ENCODE data around the gene CCR8.
"Not testable (repeated sequence)": the region's sequence is repeated elsewhere in the genome, so short reads cannot be mapped to it uniquely, and the experiment has no call there.

Gene CCR8

DNA sequence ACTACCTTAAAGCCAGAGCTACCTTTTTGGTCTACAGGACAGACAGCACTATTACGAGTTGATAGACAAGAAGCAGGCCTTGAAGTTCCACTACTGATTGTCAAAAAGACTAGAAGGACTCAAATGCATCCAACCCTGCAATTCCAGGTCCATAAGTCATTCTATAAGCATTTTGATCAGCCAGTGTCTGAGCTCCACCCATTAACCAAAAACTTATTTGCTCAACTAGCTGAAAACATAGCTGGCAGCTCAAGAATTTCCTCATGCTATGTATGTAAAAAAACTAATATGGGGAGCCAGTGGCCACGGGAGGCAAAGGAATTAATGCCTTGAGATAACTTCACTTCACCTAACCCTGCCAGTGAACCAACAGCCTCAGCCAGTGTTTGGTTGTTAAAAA lies 21.6 kb downstream of the CCR8 start:
- DNase-seq = not testable (repeated sequence)

DNA sequence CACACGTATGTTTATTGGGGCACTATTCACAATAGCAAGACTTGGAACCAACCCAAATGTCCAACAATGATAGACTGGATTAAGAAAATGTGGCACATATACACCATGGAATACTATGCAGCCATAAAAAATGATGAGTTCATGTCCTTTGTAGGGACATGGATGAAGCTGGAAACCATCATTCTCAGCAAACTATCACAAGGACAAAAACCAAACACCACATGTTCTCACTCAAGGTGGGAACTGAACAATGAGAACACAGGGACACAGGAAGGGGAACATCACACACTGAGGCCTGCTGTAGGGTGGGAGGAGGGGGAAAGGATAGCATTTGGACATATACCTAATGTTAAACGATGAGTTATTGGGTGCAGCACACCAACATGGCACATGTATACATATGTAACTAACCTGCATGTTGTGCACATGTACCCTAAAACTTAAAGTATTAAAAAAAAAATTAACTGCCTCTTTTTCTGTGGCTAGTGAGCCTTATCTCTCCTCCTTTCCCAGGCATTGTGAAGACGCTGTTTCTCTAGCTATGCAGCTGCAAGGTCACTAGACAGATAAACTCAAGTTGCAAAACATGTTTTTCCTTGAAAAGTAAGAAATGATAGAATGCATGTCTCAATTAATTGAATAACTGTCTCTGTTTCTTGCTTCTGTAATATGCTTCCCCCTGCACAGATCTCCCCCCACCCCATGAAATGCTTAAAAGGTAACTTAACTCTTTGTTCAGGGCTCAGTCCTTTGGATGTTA lies 23.8 kb downstream of the CCR8 start:
- DNase-seq = not testable (repeated sequence)

DNA sequence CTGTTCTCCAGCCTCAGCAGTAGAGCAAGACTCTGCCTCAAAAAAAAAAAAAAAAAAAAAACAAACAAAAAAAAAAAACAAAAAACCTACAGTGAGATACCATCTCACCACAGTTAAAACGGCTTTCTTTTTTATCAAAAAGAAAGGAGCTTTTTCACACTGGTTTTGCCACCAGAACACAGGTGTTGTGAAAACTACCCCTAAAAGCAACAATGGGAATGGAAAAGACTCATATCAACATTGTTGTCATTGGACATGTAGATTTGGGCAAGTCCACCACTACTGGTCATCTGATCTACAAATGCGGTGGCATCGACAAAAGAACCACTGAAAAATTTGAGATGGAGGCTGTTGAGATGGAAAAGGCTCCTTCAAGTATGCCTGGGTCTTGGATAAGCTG lies 28.8 kb downstream of the CCR8 start:
- DNase-seq = no peak

DNA sequence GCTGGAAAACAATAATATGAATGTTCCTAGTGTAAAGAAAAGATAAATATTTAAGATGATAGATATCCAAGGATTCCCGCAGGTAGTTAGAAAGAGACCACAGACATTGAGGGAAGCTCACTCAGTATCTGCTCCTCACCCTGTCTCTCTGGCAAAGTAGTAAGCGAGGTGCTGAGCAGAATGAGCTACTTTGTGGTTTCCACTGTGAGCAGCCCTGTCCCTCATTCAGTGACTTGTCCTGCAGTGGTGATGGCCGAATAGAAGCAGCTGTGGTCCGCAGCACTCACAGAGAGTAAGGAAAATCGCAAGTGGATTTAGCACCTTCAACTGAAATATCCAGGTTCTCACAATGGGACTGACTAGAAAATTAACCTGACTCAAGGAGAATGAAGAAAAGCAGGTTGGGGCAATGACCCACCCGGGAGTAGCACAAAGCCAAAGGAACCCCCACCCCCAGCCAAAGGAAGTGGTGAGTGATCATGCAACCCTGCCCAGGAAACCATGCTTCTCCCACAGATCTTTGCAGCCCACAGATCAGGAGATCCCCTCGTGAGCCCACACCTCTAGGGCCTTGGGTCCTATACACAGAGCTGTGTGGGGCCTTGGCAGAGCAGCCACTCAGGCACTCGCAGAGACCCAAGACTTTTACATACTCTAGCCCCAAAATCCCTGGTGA lies 31.9 kb downstream of the CCR8 start:
- no peak for DNase-seq

DNA sequence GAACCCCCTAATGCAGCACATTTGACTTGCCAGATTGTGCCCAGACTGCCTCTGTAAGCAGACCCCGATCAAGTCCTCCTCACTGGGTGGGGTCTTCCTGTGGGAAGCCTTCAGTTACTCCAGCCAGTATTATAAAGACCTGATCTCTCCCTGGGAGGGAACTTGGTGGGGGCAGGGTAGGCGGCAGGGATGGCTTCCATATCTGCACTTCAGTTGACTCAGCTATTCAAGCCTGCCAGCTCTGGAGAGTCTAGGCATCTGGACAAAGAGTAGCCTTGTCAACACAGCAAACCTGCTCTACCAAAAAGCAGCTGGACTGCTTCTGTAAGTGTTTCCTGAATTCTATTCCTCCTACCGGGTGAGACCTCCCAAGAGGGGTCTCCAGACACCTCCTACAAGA lies 32.7 kb downstream of the CCR8 start:
- DNase-seq = no peak

DNA sequence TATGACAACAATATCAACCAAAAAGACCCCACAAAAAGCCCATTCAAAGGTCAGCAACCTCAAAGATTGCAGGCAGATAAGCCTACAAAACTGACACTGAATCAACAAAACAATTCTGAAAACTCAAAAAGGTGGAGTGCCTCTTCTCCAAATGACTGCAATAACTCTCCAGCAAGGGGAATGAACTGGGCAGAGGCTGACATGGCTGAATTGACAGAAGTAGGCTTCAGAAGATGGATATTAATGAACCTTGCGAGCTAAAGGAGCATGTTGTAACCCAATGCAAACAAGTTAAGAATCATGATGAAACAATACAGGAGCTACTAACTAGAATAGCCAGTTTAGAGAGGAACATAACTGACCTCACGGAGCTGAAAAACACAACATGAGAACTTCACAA lies 33.3 kb downstream of the CCR8 start:
- DNase-seq = no peak

DNA sequence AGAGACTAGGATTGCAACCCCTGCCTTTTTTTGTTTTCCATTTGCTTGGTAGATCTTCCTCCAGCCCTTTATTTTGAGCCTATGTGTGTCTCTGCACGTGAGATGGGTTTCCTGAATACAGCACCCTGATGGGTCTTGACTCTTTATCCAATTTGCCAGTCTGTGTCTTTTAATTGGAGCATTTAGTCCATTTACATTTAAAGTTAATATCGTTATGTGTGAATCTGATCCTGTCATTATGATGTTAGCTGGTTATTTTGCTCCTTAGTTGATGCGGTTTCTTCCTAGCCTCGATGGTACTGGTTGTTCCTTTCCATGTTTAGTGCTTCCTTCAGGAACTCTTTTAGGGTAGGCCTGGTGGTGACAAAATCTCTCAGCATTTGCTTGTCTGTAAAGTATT lies 40.9 kb downstream of the CCR8 start:
- DNase-seq = not testable (repeated sequence)

DNA sequence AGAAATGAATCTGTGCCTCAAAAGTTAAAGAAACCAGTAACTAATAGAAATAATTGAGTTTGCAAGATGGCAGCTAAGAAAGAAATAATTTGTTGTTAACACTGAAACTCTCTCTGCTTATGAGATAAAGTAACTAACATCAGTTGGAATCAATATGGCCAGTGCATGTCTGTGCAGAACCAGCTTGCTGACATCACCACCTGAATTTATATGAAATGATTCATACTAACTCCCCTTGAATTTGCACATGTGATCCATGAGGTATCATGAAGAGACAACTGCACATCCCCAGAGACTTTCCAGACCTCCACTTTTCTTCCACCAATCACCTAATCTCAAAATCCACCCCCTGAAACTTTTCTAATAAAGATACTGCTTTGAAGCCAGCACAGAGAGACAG lies 43.3 kb downstream of the CCR8 start:
- DNase-seq = no peak

DNA sequence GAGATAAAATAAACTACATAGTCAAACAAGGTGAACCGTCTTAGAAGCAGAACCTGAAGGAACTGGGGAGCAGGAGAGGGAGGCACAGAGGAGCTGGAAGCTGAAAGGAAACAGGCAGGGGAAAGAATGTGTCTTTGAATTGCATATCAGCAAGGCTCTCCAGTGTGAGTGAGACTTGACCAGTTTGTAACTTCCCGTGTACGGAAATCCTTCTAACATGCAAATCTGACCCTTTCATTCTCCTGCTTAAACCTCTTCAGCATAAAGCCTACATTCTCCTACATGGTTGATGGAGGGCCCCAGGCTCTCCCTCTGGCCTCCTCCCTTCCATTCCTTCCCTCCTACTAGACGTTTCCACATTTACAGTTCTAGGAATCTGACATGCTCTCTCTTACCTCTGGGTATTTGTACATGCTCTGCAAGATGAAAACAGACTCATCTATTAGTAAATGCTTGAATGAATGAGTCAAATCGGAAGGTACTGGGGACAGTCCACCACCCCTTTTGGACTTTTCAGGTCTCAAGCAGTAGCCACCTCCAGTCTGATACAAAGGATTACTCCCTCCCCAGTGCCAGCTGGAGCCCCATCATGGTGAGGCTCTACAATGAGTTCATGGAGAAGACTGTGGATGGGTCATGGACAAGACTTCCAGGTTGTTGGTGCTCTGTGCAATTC lies 47.6 kb downstream of the CCR8 start:
- no peak for DNase-seq

DNA sequence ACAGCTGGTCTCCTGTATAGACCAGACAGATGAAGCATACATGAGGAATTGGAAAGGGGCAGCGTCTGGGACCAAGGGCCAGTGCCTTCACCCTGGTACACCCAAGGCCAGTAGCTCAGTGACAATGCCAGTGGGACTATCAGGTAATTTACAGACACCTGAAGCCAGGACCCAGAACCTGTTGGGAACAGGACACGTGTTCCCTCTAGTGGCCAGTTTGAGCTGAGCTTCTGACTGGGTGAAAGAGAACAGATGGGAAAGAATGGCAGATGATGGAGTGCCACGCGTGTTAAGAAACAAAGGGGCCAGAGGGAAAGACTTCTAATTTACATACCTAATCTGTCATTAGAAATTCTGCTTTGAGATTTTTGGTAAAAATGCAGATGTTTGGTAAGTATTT lies 48.6 kb downstream of the CCR8 start:
- peak; percentile 5 for DNase-seq

DNA sequence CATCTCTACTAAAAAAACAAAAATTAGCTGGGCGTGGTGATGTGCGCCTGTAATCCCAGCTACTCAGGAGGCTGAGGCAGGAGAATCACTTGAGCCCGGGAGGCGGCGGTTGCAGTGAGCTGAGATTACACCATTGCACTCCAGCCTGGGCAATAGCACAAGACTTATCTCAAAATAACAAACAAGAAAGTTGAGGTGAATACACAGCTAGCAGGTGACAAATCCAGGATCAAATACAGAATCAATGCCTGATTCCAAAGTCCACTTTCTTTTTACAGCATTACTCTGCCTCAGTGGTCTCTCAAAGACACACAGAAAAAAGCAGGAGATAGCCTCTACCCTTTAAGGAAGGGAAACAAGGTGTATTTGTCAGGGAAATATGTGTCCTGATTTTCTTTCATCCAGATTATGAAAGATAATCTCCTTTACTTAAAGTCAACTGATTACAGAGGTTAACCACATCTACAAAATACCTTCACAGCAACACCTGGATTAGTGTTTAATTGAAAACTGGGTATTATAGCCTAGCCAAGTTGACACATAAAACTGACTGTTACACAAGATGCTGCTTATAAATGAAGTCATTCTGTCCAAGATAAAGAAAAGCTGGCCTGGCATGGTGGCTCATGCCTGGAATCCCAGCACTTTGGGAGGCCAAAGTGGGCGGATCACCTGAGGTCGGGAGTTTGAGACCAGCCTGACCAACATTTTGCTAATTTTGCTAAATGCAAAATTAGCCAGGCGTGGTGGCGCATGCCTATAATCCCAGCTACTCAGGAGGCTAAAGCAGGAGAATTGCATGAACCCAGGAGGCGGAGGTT lies 49.7 kb downstream of the CCR8 start:
- DNase-seq = no peak

DNA sequence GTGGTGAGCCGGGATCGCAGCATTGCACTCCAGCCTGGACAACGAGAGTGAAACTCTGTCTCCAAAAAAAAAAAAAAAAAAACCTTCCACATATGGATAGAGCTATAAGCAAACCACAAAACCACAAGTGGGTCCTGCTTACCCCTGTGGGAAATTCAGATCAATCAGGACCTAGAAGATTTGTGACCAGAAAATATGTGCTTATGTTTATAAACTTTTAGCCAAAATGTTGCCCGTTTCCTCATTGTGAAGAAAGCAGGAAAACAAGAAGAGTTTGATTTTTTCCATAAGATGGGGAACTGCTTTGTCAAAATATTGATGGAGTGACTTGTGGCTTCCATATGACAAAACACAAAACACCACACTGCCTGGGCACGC lies 50.3 kb downstream of the CCR8 start:
- DNase-seq = peak; percentile 4

DNA sequence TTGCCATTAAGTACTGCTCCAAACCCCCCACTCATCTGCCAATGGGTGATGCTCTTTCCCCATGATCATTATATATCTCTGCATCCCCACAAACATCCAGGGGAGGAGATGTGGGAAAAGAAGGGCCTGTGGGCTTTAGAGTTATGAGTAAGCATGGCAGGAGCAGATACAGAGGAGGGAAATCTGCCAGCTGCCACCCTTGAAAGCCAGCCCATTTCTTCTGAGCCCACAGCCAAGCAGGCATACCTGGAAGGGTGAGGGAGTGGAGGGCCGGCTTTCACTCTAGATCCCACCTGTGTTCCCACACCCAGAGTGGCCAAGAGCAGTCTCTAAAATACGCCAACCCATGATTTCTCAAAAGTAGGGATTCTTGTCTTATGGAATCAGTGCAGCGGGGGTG lies 51.9 kb downstream of the CCR8 start:
- DNase-seq = no peak
